GM19468 (cell line): ENCODE results near the gene DENND4B.
"Not testable (repeated sequence)": the region's sequence is repeated elsewhere in the genome, so short reads cannot be mapped to it uniquely, and the experiment has no call there.

Source experiments
- ATAC-seq: cut with Tn5 transposase; IDR thresholded peaks from one replicate; pipeline ENCODE4 v1.9.1; 2021; ENCODE audit warnings: mild to moderate bottlenecking, moderate library complexity, moderate number of reproducible peaks; ENCODE audit not compliant: unreplicated experiment; ENCODE audit errors: extremely low read depth

Gene DENND4B, protein sequence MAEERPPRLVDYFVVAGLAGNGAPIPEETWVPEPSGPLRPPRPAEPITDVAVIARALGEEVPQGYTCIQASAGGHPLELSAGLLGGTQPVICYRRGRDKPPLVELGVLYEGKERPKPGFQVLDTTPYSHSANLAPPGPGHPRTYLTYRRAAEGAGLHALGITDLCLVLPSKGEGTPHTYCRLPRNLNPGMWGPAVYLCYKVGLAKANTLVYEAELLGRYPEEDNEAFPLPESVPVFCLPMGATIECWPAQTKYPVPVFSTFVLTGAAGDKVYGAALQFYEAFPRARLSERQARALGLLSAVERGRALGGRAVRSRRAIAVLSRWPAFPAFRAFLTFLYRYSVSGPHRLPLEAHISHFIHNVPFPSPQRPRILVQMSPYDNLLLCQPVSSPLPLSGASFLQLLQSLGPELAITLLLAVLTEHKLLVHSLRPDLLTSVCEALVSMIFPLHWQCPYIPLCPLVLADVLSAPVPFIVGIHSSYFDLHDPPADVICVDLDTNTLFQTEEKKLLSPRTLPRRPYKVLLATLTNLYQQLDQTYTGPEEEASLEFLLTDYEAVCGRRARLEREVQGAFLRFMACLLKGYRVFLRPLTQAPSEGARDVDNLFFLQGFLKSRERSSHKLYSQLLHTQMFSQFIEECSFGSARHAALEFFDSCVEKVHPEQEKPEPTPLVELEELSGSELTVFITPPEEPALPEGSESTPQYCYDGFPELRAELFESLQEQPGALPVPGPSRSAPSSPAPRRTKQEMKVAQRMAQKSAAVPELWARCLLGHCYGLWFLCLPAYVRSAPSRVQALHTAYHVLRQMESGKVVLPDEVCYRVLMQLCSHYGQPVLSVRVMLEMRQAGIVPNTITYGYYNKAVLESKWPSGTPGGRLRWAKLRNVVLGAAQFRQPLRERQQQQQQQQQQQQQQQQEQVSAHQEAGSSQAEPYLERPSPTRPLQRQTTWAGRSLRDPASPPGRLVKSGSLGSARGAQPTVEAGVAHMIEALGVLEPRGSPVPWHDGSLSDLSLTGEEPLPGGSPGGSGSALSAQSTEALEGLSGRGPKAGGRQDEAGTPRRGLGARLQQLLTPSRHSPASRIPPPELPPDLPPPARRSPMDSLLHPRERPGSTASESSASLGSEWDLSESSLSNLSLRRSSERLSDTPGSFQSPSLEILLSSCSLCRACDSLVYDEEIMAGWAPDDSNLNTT (N-terminal part only)

DNA sequence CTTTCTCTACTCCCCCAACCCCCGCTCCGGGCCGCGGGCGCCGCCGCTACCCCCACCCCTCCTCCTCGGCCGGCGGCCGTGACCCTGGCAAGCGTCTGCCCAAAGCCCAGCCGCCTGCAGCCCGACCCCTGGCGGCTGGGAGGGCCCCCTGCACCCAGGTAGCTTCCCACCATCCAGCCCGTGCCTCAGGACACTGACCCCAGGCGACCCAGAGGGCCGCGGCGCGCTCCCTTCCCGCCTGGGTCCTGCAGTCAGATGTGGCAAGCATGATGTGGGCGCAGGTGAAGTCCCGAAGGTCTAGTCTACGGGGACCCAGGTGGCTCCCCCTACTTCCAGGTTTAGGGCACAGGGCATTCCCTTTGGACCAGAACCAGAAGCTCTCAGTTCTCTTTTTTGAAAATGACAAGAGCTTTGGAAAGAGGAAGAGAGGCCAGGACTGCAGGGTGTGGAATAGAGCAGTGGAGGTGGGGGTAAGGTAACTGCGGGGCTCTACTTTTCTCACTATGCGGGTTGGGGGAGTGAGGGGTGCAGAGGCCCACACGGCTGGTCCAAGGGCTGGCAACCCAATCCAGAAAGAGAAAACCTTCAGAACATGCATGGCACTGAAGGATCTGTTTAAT, at the start of gene DENND4B:
Gene DENND4B (minus strand): TSS at position 97 of the 620 bp plus-strand sequence. CDS start 2,344 bp downstream, outside the sequence.
- ATAC-seq: peak; percentile 30

DNA sequence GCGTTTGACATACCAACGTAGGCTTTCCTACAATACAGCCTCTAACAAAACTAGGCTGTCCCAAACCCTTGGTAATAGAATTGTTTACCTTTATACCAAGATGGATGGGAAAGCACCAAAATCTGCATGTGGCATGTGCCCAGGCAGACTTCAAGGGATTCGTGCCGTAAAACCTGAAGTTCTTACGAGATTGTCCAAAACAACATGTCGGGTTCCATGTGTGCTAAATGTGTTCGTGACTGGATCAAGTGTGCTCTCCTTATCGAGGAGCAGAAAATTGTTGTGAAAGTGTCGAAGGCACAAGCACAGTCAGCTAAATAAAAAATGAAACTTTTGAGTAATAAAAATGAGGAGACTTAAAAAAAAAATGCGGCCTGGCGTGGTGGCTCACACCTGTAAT, 49.1 kb upstream of the DENND4B start:
- no peak for ATAC-seq

DNA sequence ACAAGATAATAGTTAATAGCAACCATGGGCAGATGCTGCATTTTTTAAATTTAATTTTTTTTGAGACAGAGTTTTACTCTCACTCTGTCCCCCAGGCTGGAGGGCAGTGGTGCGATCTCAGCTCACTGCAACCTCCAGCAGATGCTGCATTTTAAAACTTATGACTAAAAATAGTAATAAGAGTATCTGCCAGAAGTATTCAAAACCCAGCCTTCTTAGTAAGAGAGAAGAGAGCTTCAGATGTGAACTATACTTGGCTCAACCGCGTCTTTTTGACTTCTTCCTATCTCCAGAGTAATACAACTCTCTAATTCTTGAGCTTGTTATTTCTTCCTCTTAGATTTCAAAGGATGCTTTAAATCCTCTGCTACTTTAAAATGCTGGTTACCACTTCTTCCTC, 48.7 kb upstream of the DENND4B start:
- ATAC-seq: no peak

DNA sequence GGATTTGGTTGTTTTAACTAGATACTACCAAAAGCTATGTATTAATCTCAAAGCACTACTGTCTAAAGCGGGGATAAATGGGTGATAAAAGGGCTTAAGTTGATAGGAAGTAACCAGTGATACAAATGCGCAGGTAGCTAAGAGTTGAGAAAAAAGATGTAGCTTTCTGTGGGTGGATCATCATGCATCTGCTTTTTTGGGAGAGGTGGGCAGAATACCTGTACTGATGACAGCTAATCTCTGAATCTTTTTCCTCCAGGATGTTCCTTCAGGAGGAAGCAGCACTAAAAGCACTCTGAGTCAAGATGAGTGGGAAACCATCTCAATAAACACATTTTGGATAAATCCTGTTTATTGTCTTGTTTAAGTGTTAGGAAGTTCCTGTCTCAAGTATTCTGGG, 45.3 kb upstream of the DENND4B start:
- no peak for ATAC-seq

DNA sequence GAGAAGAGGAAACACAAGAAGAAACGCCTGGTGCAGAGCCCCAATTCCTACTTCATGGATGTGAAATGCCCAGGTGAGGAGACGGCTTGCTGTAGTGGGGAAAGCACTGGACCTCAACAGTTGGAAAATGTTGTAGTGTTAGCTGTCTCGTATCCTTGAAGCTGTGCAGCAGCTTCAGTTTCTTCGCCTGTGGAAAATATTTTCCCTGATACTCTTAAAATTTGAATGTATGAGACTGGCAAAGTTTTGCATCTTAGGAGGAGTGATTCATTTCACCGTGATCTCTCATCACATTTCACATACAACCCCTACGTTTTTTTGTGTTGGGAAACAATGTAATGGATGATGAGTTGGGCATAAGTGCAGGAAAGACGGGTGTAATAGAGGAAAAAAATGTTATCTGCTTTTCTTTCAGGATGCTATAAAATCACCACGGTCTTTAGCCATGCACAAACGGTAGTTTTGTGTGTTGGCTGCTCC, 44.7 kb upstream of the DENND4B start:
- ATAC-seq: no peak

DNA sequence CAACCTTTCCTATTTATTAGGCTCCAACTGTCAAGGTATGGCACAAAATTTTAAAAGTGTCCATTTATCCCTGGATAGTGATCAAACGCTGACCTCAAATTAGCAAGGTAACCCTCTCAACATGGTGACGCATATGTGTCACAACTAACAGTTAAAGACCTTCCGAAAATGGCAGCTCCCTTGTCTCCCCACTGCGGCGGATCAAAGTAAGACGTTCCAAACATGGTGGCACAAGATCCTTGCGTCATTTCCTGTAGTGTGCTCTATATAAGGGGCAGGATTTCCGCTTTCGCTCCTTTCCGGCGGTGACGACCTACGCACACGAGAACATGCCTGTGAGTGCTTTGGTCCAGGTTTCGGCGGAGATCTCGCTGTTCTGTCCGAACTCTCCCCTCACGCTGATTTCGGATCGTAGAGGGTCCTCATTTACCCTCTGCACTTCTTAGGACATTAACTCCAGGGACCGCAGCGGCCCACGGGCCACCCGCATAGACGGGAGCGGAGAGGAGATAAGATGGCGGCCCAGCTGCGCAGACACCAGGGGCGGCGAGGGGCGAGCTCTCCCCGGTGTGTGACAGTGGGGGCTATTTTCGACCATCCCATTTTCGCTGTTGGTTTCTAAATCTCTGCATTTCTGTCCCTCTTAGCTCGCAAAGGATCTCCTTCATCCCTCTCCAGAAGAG, 44.1 kb upstream of the DENND4B start, which contains the start of gene RPS27:
Gene RPS27 (plus strand): TSS at position 295 of the 683 bp plus-strand sequence. CDS start 35 bp downstream, at position 330.
- peak; percentile 54 for ATAC-seq

DNA sequence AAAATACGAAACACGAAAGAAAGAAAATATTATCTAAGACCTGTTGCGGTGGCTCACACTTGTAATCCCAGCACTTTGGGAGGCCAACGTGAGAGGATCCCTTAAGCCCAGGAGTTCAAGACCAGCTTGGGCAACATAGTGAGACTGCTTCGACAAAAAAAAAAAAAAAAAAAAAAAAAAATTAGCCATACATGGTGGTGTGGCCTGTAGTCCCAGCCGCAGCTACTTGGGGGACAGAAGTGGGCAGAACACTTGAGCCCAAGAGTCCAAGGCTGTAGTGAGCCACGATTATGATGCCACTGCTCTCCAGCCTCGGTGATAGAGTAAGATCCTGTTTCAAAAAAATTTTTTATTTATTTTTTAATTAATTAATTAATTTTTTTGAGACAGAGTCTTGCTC, 41.1 kb upstream of the DENND4B start:
- ATAC-seq: no peak

DNA sequence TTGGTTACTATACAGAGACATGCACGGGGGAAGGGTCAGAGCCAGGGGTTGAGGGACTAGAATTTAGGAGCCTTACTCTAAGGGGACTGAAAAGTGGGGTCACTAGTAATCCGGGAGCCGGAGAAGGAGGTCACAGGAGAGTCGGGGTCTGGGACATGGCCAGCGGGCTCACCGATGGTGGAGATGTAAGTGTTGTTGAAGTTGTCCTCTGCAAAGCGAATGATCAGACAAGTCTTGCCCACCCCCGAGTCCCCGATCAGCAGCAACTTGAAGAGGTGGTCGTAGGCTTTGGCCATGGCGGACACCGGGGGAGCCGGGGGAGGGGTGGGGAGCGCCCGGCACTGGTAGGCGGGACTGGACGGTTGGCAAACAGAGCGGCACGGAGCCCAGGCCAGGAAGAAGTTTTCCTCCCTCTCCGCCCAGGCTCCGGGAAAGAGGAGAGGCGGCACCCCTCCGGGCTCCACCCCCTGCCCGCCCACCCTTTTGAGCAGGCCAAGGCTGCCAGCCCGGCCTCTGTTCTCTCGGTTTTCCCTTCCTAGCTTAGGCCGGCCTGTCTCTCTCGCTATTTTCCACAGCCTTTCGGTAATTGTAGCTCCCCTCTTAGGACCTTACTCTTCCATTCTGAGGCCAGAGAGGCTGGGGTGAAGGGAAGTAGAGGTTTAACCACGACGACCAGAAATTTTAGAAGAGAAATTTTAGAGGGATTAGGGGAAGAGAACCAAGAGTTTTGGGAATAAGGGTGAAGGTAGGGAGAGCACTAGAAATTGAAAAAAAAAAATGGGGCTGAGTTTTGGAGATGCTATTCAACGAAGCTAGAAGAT, 39.6 kb upstream of the DENND4B start, which contains the start of gene RAB13:
Gene RAB13 (minus strand): TSS at position 399 of the 821 bp plus-strand sequence. CDS start 103 bp downstream, at position 296.
- no peak for ATAC-seq

DNA sequence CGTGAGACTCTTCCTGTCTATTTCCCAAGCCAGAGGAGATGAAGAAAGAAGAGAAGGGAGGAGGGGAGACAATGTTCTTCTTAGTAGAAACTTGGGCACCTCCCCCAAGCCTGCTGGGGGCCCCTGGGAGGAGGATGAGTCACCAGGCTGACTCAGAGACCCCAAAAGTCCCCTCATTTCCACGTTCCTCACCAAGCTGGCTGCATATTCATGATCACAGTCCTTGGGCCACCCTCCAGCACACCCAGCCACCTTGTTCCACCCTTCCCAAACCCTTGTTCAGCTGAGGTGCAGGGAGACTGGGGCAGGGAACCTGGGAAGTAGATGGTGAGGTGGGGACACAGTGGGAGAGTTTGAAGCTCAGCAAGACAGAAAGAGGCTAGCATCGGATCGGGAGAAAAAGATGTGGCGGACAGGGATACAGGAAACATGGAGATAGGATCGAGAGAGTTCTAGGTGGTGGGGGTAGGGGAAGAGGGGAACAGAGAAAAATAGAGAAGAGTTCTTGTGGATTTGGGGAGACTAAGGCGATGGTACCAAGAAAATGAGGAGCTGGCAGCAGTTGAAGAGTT, 38.9 kb upstream of the DENND4B start:
- no peak for ATAC-seq

DNA sequence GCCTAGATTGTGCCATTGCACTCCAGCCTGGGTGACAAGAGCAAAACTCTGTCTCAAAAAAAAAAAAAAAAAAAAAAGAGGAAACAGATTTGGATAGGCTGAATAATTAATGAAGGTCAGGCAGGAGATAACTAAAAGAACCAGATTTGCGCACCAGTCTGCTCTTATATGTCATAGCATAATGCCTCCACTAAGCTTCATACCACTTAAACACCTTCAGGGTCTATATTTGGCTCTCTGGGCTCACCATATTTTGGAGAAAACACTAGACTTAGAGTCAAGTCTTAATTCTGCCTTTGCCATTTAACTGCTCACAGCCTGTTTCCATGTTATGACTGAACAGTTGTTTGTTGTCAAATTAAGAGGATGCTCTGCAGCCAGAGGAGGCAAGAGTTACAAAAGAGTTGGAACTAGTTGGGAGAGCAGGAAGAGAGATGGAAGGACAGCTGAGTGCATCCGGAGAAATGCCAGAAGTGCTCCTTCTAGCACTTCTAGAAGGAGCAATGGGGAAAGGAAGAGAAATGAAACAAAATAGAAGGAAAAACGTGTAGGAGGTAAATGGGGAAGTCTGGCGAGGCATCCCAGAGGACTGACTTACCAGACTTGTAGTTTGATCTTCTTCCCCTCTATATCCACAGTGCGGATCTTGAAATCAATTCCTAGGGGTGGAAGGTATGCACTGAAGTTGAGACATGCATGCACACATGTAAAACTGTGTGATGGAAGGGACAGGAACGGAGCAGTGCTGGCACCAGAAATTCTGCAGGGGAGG, 37.8 kb upstream of the DENND4B start:
- no peak for ATAC-seq

DNA sequence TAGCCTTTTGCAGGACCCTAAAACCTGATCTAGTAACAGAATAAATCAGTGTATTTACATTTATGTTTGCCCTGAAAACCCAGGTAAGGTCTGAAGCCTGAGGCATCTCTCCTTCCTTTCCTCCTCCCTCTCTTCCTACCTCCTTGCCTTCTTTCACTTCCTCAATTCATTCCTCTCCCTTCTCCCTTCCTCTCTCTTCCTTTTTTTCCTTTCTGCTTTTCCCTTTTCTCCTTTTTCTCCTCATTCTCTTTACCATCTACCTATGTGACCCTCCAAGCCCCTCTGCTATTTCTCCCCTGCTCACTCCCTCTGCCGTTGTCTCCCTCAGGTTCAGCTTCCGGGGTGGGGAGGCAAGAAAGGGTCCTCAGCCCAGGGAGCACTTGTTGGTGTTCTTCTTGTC, 35.2 kb upstream of the DENND4B start:
- not testable (repeated sequence) for ATAC-seq

DNA sequence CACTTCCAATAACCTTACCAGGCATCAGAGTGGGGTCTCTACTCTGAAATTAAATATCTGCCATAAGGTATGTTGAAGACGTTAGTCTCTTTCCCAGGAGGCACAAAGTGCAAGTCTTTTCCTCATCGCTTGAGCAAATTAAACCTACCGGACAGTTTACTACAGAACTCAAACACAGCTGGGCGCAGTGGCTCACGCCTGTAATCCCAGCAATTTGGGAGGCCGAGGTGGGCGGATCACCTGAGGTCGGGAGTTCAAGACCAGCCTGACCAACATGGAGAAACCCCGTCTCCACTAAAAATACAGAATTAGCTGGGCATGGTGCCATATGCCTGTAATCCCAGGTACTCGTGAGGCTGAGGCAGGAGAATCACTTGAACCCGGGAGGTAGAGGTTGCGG, 32.6 kb upstream of the DENND4B start:
- not testable (repeated sequence) for ATAC-seq

DNA sequence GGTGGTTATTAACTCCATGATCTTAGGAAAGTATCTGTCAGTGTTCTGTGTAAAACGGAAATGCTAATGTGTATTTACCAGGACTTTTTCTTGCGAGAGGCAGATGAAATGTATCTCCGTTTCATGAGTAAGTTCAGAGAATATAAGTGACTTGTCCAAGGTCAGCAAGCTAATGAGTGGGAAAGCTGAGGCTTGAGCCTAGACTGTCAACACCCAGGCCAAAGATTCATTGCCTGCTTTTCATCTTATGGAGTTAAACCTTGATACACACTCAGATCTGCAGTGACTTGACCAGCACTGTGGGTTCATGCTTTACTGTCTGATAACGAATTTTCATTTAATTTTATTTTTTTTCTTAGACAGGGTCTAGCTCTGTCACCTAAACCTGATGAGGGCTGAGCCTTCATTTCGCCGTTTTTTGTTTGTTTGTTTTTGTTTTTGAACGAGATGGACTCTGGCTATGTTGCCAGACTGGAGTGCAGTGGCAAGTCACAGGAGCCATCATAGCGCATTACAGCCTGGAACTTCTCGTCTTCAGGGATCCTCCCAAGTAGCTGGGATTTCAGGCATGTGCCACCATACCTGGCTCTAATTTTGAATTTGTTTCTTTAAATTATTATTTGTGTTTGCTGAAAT, 31.9 kb upstream of the DENND4B start:
- ATAC-seq: no peak

DNA sequence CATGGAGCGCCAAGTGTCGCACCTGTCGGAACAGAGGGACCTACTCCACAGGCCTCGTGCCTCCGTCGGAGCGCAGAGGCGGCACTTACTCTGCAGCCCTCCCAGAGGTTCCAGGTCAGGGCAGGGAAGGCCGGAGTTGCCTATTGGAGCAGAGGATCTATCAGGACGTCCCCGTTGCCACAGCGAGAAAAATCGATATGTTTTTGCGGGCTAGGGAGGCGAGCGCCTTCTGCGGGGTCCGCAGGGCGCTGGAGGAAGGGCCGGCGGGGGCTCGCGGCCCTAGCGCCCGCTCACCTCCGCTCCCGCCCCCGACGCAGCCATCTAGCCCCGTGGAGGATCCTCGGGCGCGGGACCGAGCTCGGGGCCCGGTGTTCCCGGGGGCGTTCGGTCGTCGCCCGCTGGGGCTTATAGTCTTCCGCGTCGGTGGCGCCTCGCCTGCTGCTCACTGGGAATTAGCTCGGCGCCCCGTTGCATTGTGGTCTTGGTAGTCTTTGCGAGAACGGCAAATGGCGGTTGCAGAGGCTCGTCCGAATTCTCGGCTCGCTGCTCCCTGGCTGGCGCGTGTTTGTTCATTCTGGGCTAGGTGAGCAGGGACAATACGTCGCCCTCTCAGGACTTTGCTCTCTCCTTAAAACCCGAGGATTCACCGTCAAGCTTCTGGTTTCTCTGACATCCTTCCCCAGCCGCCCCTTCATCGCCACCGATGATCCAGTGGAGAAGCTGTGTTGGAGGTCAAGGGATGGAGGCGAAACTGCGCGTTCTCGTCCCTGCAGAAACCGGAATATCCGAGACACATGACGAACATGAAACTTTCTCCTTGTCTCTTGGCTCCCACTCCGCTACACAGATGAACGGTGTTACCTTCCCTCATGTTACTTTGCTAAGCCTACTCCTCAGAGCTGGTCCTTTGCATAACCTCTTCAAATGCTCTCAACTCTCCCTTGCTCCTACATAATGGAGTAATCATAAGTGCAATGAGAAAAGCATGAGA, 31.0 kb upstream of the DENND4B start, which contains the start of gene JTB:
Gene JTB (minus strand): TSS at position 425 of the 991 bp plus-strand sequence. CDS start 422 bp downstream, at position 3.
- ATAC-seq: peak; percentile 65

DNA sequence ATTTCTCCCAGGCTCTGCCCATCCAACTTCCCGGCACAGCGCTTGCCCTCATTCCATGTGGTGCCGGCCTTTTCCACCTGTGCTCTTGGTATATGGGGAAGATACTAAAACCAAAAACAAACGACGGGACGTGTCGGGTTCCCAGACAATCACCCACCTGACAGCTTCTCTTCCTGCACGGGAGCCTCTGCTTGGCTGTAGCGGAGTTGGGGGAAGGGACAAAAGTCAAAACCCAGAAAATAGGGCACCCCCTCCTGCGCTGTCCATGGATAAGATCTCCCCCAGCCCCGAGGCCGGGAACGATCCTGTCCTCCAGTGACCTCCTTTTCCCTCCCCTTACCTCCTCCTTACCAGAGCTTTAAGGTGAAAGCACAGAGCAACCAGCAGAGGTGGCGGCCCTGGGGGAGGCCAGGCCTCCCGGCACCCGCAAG, 30.3 kb upstream of the DENND4B start:
- ATAC-seq: no peak
